Right lobe of liver (tissue), 6 donors: ENCODE measurements around the gene PRSS1. TPM values are rescaled to one million over a fixed set of nuclear protein-coding genes. Genes with fewer than 3 reads are reported as not detected.
A peak's percentile ranks its signal among the peaks of the same experiment; 100 is the strongest.

Experiments used
- ATAC-seq, 4 donors: fragments of 200-7000 bp; cut with Tn5 transposase; one replicate each; pipeline ENCODE4 v1.9.1; 2020; ENCODE audit warnings: mild to moderate bottlenecking in 4 of 4, moderate library complexity in 4 of 4
- DNase-seq, 3 donors: peaks; one replicate each; pipeline ENCODE4 v3.0.0-alpha.2; 2020
- H3K27ac ChIP-seq, 3 donors: fragments of 200-600 bp; one replicate each; pipeline ENCODE4 v1.8.0; 2022
- H3K27me3 ChIP-seq, 2 donors: fragments of 200-600 bp; one replicate each; pipeline ENCODE4 v1.8.0; 2022
- H3K36me3 ChIP-seq, 4 donors: fragments of 200-600 bp; sonication (generic) in 1 of 4; one replicate each; pipeline versions ENCODE4 v1.5.1 to v1.8.0; 2017 to 2022; ENCODE audit warnings: control low read depth in 1 of 4
- H3K4me1 ChIP-seq, 4 donors: fragments of 200-600 bp; sonication (generic) in 1 of 4; one replicate each; pipeline versions ENCODE4 v1.5.1 to v1.8.0; 2017 to 2022; ENCODE audit warnings: control low read depth in 1 of 4
- H3K4me3 ChIP-seq, 3 donors: fragments of 200-600 bp; one replicate each; pipeline ENCODE4 v1.8.0; 2022
- H3K9me3 ChIP-seq, 4 donors: fragments of 200-600 bp; sonication (generic) in 1 of 4; one replicate each; pipeline versions ENCODE4 v1.5.1 to v1.8.0; 2017 to 2022; ENCODE audit warnings: control low read depth in 1 of 4
- POLR2A ChIP-seq: fragments of 450-650 bp; IDR thresholded peaks from one replicate; pipeline ENCODE4 v1.6.1; 2017; ENCODE audit warnings: antibody characterized with exemption, mild to moderate bottlenecking
- WGBS: methylation state at CpG from one replicate; pipeline ENCODE4 v1.1.6; 2018; ENCODE audit warnings: low coverage, low lambda C conversion rate; ENCODE audit not compliant: insufficient coverage; ENCODE audit errors: missing lambda C conversion rate; 5-methylcytosine and 5-hydroxymethylcytosine counted together
- intact Hi-C, 2 donors: fragments of 100-400 bp; cut with DNase I; formaldehyde crosslinking; loops; one replicate each; pipeline versions ENCODE4 v1.11.2 to v1.14.1; 2022
- total RNA-seq, 6 experiments: library from RNA; depleted of rRNA in 2 of 6; stranded (reverse); fragments of >200 nt in 2 of 6; fragmentation: NEBNext Ultra II Directional in 3 of 6; extraction: Animal tissue kit (Norgen Biotek cat#: 25700) in 3 of 6; gene quantifications; one replicate each; pipeline versions ENCODE4 v1.1.0 to v1.2.4, GENCODE V29; 2016 to 2023
- TF ChIP-seq, protein P1 (sequence below), 4 donors: fragments of 200-600 bp in 3 of 4; fragments of 450-650 bp in 1 of 4; IDR thresholded peaks; one replicate each; pipeline versions ENCODE4 v1.5.1 to v1.8.0; 2016 to 2022; ENCODE audit warnings: antibody characterized with exemption in 4 of 4, mild to moderate bottlenecking in 2 of 4
- donor health status: DM: no; HTN: yes; CAD: no.
- donor health status: DM: no; HTN: no; CAD: no.
- donor health status: DM: no; HTN: no; CAD: no.
- donor health status: DM: no; HTN: yes; CAD: no.
- donor health status: DM: no; HTN: yes; CAD: no.

PRSS1 gene
- total RNA-seq, 6 experiments from 2014 or later: not detected

DNA sequence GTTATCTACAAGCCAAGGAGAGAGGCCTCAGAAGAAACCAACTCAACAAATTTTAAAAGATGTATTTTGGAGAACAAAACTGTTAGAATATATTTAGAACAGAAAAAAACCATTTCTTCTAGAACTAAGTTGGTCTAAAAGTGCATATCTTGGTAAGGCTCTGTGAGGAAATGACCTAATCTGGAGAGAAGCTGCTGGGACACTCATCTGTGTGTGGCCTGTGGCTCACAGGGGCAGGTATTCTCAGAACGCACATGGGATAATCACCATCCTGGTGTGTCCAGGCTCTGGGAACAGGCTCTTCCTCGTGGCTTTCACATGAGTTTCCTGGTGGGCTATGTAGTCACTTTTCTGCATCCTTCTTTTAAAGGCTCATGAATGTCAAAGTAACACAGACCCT is 38.1 kb upstream of the PRSS1 start:
- DNase-seq (no peak), ATAC-seq (no peak)
- H3K27me3 ChIP-seq: peaks cover 0 to 6% of the 10 kb centered on the region in 2 donors
- no peak overlapping the region for H3K4me3 ChIP-seq
- no peak overlapping the region for H3K27ac ChIP-seq
- no peaks in the 10 kb centered on the region for H3K4me1 ChIP-seq
- no peak for TF ChIP-seq POLR2A
- TF ChIP-seq, protein P1, sequence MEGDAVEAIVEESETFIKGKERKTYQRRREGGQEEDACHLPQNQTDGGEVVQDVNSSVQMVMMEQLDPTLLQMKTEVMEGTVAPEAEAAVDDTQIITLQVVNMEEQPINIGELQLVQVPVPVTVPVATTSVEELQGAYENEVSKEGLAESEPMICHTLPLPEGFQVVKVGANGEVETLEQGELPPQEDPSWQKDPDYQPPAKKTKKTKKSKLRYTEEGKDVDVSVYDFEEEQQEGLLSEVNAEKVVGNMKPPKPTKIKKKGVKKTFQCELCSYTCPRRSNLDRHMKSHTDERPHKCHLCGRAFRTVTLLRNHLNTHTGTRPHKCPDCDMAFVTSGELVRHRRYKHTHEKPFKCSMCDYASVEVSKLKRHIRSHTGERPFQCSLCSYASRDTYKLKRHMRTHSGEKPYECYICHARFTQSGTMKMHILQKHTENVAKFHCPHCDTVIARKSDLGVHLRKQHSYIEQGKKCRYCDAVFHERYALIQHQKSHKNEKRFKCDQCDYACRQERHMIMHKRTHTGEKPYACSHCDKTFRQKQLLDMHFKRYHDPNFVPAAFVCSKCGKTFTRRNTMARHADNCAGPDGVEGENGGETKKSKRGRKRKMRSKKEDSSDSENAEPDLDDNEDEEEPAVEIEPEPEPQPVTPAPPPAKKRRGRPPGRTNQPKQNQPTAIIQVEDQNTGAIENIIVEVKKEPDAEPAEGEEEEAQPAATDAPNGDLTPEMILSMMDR (IDR thresholded peaks at IDR 0.05): no peak
- 13% methylated on average over 2 of the region's 2 CpGs for WGBS
- intact Hi-C loops: no loop called here
- no peaks in the 10 kb centered on the region for H3K36me3 ChIP-seq
- H3K9me3 ChIP-seq: no peaks in the 10 kb centered on the region

DNA sequence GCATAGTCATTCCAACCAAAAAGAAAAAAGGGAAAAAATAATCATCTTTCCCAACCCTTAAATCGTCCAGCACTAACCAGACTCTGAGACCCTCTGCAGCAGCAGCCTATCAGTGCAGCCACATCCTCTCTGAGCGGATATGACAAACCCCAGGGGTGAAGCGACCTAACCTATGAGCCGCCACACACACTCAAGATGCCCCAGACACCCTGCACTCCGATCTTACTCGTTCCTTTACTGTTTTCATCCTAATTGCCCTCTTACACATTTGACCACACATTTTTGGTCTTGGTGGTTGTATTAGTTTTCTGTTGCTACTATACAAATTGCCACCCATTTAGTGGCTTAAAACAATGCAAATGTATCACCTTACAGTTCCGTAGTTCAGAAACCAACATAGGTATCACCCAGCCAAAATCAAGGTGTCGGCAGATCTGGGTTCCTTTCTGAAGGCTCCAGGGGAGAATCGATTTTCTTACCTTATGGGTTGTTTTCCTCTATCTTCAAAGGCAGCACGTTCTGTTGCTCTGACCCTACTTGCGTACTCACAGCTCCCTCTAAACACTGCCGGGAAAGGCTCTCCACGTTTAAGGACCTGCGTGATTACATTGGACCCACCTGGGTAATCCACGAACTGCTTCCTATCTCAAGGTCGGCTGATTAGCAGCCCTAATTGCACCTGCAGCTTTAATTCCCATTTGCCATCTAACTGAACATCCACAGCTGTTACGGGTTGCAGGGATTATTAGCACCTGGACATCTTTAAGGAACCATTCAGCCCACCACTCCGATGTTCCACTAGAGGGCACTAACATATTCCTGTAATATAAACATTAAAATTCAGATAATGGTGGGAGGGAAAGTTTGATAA is 37.3 kb upstream of the PRSS1 start:
- no peak for TF ChIP-seq POLR2A
- TF ChIP-seq, protein P1 (IDR thresholded peaks at IDR 0.05): peak; percentile 20 to 53 (median 50)
- DNase-seq: no peak
- WGBS: 27% methylated on average over 18 of the region's 18 CpGs
- no peak overlapping the region for H3K27ac ChIP-seq
- no peaks in the 10 kb centered on the region for H3K4me1 ChIP-seq
- intact Hi-C loops: no loop called here
- H3K36me3 ChIP-seq: no peaks in the 10 kb centered on the region
- peak in 3 of 4 donors; percentile 18 to 45 (median 36) for ATAC-seq
- peaks cover 0 to 6% of the 10 kb centered on the region in 2 donors for H3K27me3 ChIP-seq
- H3K4me3 ChIP-seq: no peak overlapping the region
- H3K9me3 ChIP-seq: no peaks in the 10 kb centered on the region

DNA sequence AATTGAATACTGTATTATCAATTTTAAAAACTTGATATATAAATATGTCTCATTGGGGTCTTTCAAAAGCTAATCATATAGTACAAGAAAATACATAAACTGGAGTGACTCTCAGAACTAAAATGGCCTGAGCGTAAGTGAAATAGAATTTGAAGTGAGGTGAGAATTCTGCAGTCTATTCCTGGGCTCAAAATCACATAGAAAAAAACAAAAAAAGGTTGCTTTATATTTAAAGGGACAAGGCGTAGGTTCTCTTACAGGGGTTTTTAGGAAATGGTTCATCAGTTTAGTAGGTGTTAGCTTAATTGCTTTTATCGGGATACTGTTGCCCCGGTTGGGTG is 36.7 kb upstream of the PRSS1 start:
- H3K27me3 ChIP-seq: peaks cover 0 to 6% of the 10 kb centered on the region in 2 donors
- no peaks in the 10 kb centered on the region for H3K4me1 ChIP-seq
- no peak for DNase-seq
- H3K9me3 ChIP-seq: no peaks in the 10 kb centered on the region
- TF ChIP-seq, protein P1 (IDR thresholded peaks at IDR 0.05): no peak
- TF ChIP-seq POLR2A: no peak
- intact Hi-C loops: no loop called here
- H3K27ac ChIP-seq: no peak overlapping the region
- ATAC-seq: no peak
- WGBS: 71% methylated on average over 4 of the region's 4 CpGs
- H3K4me3 ChIP-seq: no peak overlapping the region
- H3K36me3 ChIP-seq: no peaks in the 10 kb centered on the region

DNA sequence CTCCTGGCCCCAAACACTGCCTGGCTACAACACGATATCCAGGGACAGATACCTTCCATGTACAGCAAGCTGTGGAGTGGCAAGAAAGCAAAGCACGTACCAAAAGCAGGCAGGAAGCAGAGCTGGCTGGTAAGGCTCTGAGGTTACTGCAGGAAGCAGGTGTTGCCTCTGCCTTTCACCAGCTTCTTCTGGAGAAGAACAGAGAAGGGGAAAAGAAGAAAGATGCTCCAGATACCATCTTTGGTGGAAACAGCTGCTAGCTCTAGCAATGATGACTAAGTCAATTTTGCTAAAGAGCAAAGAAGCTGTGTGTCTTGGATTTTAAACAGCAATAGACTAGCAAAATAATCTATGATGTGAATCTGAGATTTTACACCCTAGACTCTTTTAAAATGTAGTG is 34.9 kb upstream of the PRSS1 start:
- ATAC-seq: no peak
- no peak for DNase-seq
- TF ChIP-seq, protein P1 (IDR thresholded peaks at IDR 0.05): no peak
- TF ChIP-seq POLR2A: no peak
- Histone ChIP-seq H3K9me3 (no peaks in the 10 kb centered on the region), H3K27ac (no peak overlapping the region), H3K4me1 (no peaks in the 10 kb centered on the region), H3K36me3 (no peaks in the 10 kb centered on the region), H3K4me3 (no peak overlapping the region), H3K27me3 (peaks cover 0 to 6% of the 10 kb centered on the region in 2 donors)
- 28% methylated on average over 2 of the region's 2 CpGs for WGBS
- intact Hi-C loops: no loop called here
